ENCODE measurements around the gene LIPI. TPM values are rescaled to one million over a fixed set of nuclear protein-coding genes. Genes with fewer than 3 reads are reported as not detected.
"Not testable (repeated sequence)": the region's sequence is repeated elsewhere in the genome, so short reads cannot be mapped to it uniquely, and the experiment has no call there.

Gene LIPI
- polyA plus RNA-seq, 4 donors, result 0.03 TPM; not detected in 3

DNA sequence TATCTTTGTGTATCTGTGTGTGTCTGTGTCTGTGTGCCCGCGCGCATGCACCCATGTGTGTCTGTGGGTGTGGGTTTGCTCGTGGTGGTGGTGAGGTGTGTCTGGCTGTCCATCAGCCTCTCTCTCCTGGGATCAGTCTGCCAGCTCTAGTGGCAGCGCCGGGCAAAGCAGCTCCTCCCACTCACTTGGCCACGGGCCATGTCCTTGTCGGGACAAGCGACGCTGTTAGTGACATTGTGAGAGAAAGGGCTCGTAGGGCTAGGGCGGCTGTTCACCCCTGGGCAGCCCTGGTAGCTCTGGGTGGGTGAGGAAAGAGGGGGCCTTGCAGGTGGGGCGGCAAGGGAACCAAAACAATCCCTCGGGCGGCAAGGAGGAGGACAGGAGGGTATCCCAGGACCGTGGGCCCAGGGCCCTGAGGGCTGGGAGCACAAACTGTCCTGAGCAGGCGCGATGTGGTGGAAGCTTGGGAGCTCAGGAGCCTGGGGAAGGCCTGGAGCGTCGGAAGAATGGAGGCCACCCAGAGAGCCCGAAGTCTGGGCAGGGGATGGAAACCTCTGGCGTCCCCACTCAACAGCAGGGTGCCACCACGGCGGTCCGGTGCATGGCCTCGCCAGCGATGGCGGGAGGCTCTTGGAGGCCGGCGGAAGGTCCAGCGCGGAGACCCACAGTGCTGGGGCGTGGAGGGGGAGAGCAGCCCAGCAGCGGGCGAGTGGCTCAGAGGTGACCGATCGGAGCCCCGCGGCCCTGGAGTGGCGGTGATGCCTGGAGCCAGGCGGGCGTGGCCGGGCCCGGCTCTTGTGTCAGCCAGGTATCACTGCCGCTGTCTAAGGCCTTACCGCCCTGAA is 140.5 kb downstream of the LIPI start:
- DNase-seq, result peak in 1 of 2 donors; percentile 3
- FAIRE-seq, result no peak
- Histone ChIP-seq H3K4me1 (ENCODE audit: control insufficient read depth in 3 of 3, insufficient read depth in 2 of 3, low read depth in 1 of 3, low read length in 2 of 3) (no peaks in the 10 kb centered on the region), H3K9me3 (ENCODE audit: control insufficient read depth in 2 of 2, insufficient read depth in 1 of 2, low read depth in 1 of 2, low read length in 1 of 2) (peaks cover 0 to 52% of the 10 kb centered on the region in 2 donors), H3K4me3 (ENCODE audit: low read depth in 1 of 3, low read length in 3 of 3) (no peak overlapping the region), H3K36me3 (ENCODE audit: control insufficient read depth in 3 of 3, insufficient read depth in 2 of 3, low read depth in 1 of 3, low read length in 3 of 3) (no peaks in the 10 kb centered on the region), H3K27me3 (ENCODE audit: control insufficient read depth in 3 of 3, insufficient read depth in 3 of 3, low read length in 3 of 3) (no peaks in the 10 kb centered on the region), H3K27ac (ENCODE audit: low read depth in 1 of 3, low read length in 2 of 3) (no peak overlapping the region)
- 92 to 97% (median 97%) methylated on average over 46 of the region's 46 CpGs for WGBS, 3 donors

DNA sequence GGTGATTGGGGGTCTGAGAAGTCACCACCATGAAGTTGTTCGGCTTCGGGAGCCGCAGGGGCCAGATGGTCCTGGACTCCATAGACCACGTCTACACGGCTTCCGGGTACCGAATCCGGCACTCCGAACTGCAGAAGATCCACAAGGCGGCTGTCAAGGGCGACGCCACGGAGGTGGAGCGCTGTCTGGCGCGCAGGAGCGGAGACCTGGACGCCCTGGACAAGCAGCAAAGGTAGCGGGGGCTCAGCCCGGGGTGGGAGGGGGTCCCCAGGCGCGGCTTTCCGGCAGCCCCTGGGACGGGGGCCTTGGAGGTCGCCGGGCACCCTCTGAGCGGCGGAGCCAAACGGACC is 146.5 kb downstream of the LIPI start:
- peak in 1 of 2 donors; percentile 58 for DNase-seq
- Histone ChIP-seq H3K27me3 (ENCODE audit: control insufficient read depth in 3 of 3, insufficient read depth in 3 of 3, low read length in 3 of 3) (no peaks in the 10 kb centered on the region), H3K4me3 (ENCODE audit: low read depth in 1 of 3, low read length in 3 of 3) (no peak overlapping the region), H3K36me3 (ENCODE audit: control insufficient read depth in 3 of 3, insufficient read depth in 2 of 3, low read depth in 1 of 3, low read length in 3 of 3) (no peaks in the 10 kb centered on the region), H3K9me3 (ENCODE audit: control insufficient read depth in 2 of 2, insufficient read depth in 1 of 2, low read depth in 1 of 2, low read length in 1 of 2) (peaks cover 2% of the 10 kb centered on the region in 2 donors), H3K27ac (ENCODE audit: low read depth in 1 of 3, low read length in 2 of 3) (no peak overlapping the region), H3K4me1 (ENCODE audit: control insufficient read depth in 3 of 3, insufficient read depth in 2 of 3, low read depth in 1 of 3, low read length in 2 of 3) (no peaks in the 10 kb centered on the region)
- 71 to 93% (median 89%) methylated on average over 29 of the region's 29 CpGs for WGBS, 3 donors
- no peak for FAIRE-seq

DNA sequence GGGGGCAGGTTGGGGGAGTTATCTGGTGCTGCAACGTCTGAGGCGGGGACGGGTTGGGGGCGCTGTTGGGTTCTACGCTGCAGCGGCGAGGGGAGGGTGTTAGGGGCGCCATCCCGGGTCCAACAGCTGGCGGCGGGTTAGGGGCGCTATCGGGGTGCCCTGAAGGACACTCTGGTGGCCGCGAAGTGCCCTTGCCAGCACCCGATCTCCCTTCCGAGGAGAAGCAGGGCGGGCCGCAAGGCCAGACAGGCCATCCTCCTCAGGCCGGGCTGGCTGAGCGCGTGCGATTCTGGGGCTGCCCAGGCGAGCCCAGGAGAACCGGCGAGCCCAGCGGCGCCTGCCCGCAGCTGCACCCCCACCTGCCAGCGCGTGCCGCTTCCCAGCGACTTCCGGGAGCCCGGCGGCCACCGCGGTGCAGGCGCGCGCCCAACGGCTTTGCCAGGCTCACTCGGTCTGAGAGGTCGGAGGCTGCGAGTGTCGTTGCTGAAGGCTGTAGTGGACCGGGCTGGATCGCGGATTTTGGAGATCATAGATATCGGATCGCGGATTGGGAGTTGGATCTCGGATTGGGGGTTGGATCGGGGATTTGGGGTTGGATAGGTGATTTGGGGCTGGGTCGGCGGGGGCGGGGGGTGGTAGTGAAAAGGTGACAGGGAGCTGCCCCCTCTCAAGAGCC is 147.0 kb downstream of the LIPI start:
- not testable (repeated sequence) for FAIRE-seq; H3K4me1 ChIP-seq (ENCODE audit: control insufficient read depth in 3 of 3, insufficient read depth in 2 of 3, low read depth in 1 of 3, low read length in 2 of 3); H3K9me3 ChIP-seq (ENCODE audit: control insufficient read depth in 2 of 2, insufficient read depth in 1 of 2, low read depth in 1 of 2, low read length in 1 of 2); H3K27me3 ChIP-seq (ENCODE audit: control insufficient read depth in 3 of 3, insufficient read depth in 3 of 3, low read length in 3 of 3); H3K36me3 ChIP-seq (ENCODE audit: control insufficient read depth in 3 of 3, insufficient read depth in 2 of 3, low read depth in 1 of 3, low read length in 3 of 3); H3K27ac ChIP-seq (ENCODE audit: low read depth in 1 of 3, low read length in 2 of 3); H3K4me3 ChIP-seq (ENCODE audit: low read depth in 1 of 3, low read length in 3 of 3)
- 61 to 95% (median 89%) methylated on average over 50 to 57 of the region's 57 CpGs for WGBS, 3 donors
- DNase-seq, result peak in 1 of 2 donors; percentile 61

DNA sequence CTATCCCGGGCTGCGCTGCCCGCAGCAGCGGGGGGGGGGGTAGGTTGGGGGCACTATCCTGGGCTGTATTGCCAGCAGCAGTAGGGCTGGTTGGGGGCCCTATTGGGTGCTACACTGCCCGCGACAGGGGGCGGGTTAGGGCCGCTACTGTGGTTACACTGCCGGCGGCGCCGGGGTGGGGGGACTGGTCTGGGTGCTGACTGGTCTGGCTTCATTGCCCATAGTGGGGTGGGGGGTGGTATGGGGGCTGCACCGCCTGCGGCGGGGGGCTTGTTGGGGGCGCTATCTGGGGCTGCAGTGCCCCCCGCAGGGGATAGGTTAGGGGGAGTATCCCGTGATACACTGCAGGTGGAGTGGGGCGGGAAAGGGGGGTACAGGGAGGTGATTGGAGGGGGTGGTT is 148.1 kb downstream of the LIPI start:
- not testable (repeated sequence) for FAIRE-seq; H3K27me3 ChIP-seq (ENCODE audit: control insufficient read depth in 3 of 3, insufficient read depth in 3 of 3, low read length in 3 of 3); DNase-seq; H3K4me3 ChIP-seq (ENCODE audit: low read depth in 1 of 3, low read length in 3 of 3); H3K9me3 ChIP-seq (ENCODE audit: control insufficient read depth in 2 of 2, insufficient read depth in 1 of 2, low read depth in 1 of 2, low read length in 1 of 2); H3K27ac ChIP-seq (ENCODE audit: low read depth in 1 of 3, low read length in 2 of 3); H3K4me1 ChIP-seq (ENCODE audit: control insufficient read depth in 3 of 3, insufficient read depth in 2 of 3, low read depth in 1 of 3, low read length in 2 of 3); H3K36me3 ChIP-seq (ENCODE audit: control insufficient read depth in 3 of 3, insufficient read depth in 2 of 3, low read depth in 1 of 3, low read length in 3 of 3)
- 97 to 98% (median 97%) methylated on average over 7 to 19 of the region's 19 CpGs for WGBS, 3 donors

DNA sequence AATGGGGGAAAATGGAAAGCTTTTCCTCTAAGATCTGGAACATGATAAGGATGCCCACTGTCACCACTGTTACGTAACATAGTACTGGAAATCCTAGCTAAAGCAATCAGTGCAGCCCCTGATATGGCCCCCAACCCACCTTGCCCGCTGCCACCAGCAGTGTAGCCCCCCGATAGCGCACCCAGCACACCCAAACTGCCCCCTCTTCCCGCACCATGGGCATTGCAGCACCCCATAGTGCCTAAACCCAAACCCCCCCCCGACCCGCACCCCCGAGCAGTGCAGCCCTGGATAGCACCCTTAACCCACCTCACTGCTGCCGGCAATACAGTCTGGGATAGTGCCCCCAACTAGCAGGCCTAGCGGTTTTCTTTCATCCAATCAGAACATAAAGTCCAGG is 148.9 kb downstream of the LIPI start:
- DNase-seq; H3K9me3 ChIP-seq (ENCODE audit: control insufficient read depth in 2 of 2, insufficient read depth in 1 of 2, low read depth in 1 of 2, low read length in 1 of 2); H3K4me3 ChIP-seq (ENCODE audit: low read depth in 1 of 3, low read length in 3 of 3); H3K27ac ChIP-seq (ENCODE audit: low read depth in 1 of 3, low read length in 2 of 3); H3K27me3 ChIP-seq (ENCODE audit: control insufficient read depth in 3 of 3, insufficient read depth in 3 of 3, low read length in 3 of 3); H3K4me1 ChIP-seq (ENCODE audit: control insufficient read depth in 3 of 3, insufficient read depth in 2 of 3, low read depth in 1 of 3, low read length in 2 of 3); FAIRE-seq; H3K36me3 ChIP-seq (ENCODE audit: control insufficient read depth in 3 of 3, insufficient read depth in 2 of 3, low read depth in 1 of 3, low read length in 3 of 3): not testable (repeated sequence)
- WGBS, 3 donors, result 94 to 97% (median 95%) methylated on average over 6 to 10 of the region's 10 CpGs

DNA sequence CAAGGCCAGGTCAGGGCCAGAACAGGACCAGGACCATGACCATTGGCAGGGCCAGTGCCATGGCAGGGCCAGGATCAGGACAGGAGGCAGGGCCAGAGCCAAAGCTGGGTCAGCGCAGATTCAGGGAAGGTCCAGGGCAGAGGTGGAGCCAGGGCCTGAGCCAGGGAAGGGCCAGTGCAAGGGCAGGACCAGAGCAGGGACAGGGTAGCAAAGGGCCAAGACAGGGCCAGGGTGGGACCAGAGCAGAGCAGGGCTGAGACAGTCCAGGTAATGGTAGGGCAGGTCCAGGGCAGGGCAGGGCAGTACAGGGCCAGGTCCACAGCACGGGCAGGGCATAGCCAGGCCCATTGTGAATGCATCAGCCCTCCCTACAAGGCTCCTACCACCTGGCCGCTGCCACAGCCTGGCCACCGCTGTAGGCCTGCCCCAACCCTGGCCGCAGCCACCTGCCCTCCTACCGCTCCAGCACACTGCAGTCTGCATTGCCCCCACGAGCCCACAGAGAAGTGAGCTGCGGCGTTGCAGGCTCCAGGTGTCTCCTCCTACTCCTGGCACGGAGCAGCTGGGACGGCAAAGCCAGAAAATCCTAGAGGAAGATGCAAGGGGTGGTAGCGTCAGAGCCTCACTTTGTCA is 151.6 kb downstream of the LIPI start:
- not testable (repeated sequence) for FAIRE-seq; H3K4me1 ChIP-seq (ENCODE audit: control insufficient read depth in 3 of 3, insufficient read depth in 2 of 3, low read depth in 1 of 3, low read length in 2 of 3); H3K27me3 ChIP-seq (ENCODE audit: control insufficient read depth in 3 of 3, insufficient read depth in 3 of 3, low read length in 3 of 3); H3K36me3 ChIP-seq (ENCODE audit: control insufficient read depth in 3 of 3, insufficient read depth in 2 of 3, low read depth in 1 of 3, low read length in 3 of 3); H3K27ac ChIP-seq (ENCODE audit: low read depth in 1 of 3, low read length in 2 of 3); H3K4me3 ChIP-seq (ENCODE audit: low read depth in 1 of 3, low read length in 3 of 3); DNase-seq
- peaks cover 3 to 31% of the 10 kb centered on the region in 2 donors for H3K9me3 ChIP-seq (ENCODE audit: control insufficient read depth in 2 of 2, insufficient read depth in 1 of 2, low read depth in 1 of 2, low read length in 1 of 2)
- WGBS, 3 donors, result 93 to 98% (median 96%) methylated on average over 11 to 12 of the region's 12 CpGs

Other genes with a start within 250 kb of the LIPI start
- gene RBM11, start 5.2 kb upstream of the LIPI start, polyA plus RNA-seq, result 1 to 10 TPM in 2 of 4 donors, under 1 TPM in 1, not detected in 1; 0.81 to 2.1 (median 1.2) TPM
- gene HSPA13, start 172.2 kb upstream of the LIPI start, polyA plus RNA-seq, result 10 to 100 TPM in 2 of 4 donors, 1 to 10 TPM in 2; 1.6 to 22.2 (median 7.0) TPM